ENCODE data around the gene ADRB2. TPM values are rescaled to one million over a fixed set of nuclear protein-coding genes. Genes with fewer than 3 reads are reported as not detected.

ADRB2 gene
- total and polyA plus RNA-seq, 10 of the 15 experiments (the other 5 are each of a cell fraction or from before 2014, with no cell fraction given) = 0.03 to 0.34 (median 0.18) TPM; not detected in 1

GRCh38 chr5:148776780-148777179 is 49.6 kb upstream of the ADRB2 start:
- Histone ChIP-seq H3K9me3 (replicated peaks; ENCODE audit: control insufficient read depth, insufficient read depth, low read length) (no peaks in the 10 kb centered on the region), H3K27ac (ENCODE audit: control insufficient read depth, insufficient read depth) (no peak overlapping the region)

More at GRCh38 chr5:148776780-148777179, 49.6 kb upstream of the ADRB2 start:
- no peak for FAIRE-seq
- Histone ChIP-seq H3K4me1 (ENCODE audit: control insufficient read depth, insufficient read depth, low read length) (no peaks in the 10 kb centered on the region), H3K4me3 (no peak overlapping the region), H3K27me3 (replicated peaks in 1 of 2; ENCODE audit: control insufficient read depth in 2 of 2, insufficient read depth in 2 of 2, low read length in 1 of 2) (peaks cover 0 to under 1% of the 10 kb centered on the region in 2 experiments; a peak in 1 of 4 replicates), H3K4me2 (ENCODE audit: control insufficient read depth, insufficient read depth) (no peak overlapping the region), H3K36me3 (ENCODE audit: control insufficient read depth in 2 of 2, insufficient read depth in 2 of 2, low read length in 1 of 2) (no peaks in the 10 kb centered on the region), H4K20me1 (ENCODE audit: control insufficient read depth, insufficient read depth) (no peaks in the 10 kb centered on the region), H3K9ac (ENCODE audit: control insufficient read depth, insufficient read depth, low read length) (no peak overlapping the region), H2AFZ (ENCODE audit: control insufficient read depth, low read depth, low read length) (no peak overlapping the region), H3K79me2 (ENCODE audit: control insufficient read depth, insufficient read depth, low read length) (no peaks in the 10 kb centered on the region)
- TF ChIP-seq BCLAF1 (IDR thresholded peaks at IDR 0.05) = no peak
- no peak for TF ChIP-seq JUND (IDR thresholded peaks at IDR 0.05; ENCODE audit: low read depth, low read length)
- no peak for TF ChIP-seq NR2C1 (IDR thresholded peaks at IDR 0.05)
- no peak for TF ChIP-seq WRNIP1 (IDR thresholded peaks at IDR 0.05; ENCODE audit: borderline replicate concordance, low read depth, low read length)
- TF ChIP-seq SIX5 (IDR thresholded peaks at IDR 0.05; ENCODE audit: low read depth, low read length, severe bottlenecking) = no peak
- TF ChIP-seq ZNF592 (IDR thresholded peaks at IDR 0.05) = no peak
- no peak for TF ChIP-seq RELA (IDR thresholded peaks at IDR 0.05; ENCODE audit: borderline replicate concordance, partially characterized antibody)
- no peak for TF ChIP-seq SMAD1 (IDR thresholded peaks at IDR 0.05; ENCODE audit: low read depth, partially characterized antibody)
- no peak for DNase-seq (ENCODE audit: low read depth, low spot score)
- CTCF ChIA-PET = interaction anchor here (0.7 kb wide), 1 partner anchor 138 kb away, joined by 3 read pairs; no protein-coding TSS in a partner anchor
- no peak for ATAC-seq
- intact Hi-C loops (cut with micrococcal nuclease; ENCODE audit: unreplicated experiment) = no loop called here
- SMC1A ChIA-PET (ENCODE audit: uncharacterized antibody, unreplicated experiment) = interaction anchor here (0.9 to 2.7 kb wide), 3 partner anchors 28 to 115 kb away, joined by 3 to 7 read pairs (median 4); no protein-coding TSS in a partner anchor
- WGBS (ENCODE audit: insufficient coverage, insufficient replicate concordance, low lambda C conversion rate, missing lambda C conversion rate) = 50% methylated on average over 1 of the region's 1 CpG
- no TSS peak for BruUV-seq (replicated peaks)
- RAD21 ChIA-PET (ENCODE audit: unreplicated experiment) = no interaction called here
- POLR2A ChIA-PET = no interaction called here
- in situ Hi-C loops (cut with MboI) = no loop called here

Measured in GM12878 (cell line).